ENCODE measurements around the gene GPALPP1.
"Not testable (repeated sequence)": the region's sequence is repeated elsewhere in the genome, so short reads cannot be mapped to it uniquely, and the experiment has no call there.

The GPALPP1 gene

GRCh38 chr13:44989071-44989889 is at the start of gene GPALPP1, which contains the start of gene NUFIP1:
TSS of gene GPALPP1 (plus strand) at chr13:44989538. CDS start at chr13:44989655, 117 bp downstream.
TSS of gene NUFIP1 (minus strand) at chr13:44989471. CDS start at chr13:44989436, 35 bp downstream.
- DNase-seq: peak; percentile 76

- not testable (repeated sequence) for DNase-seq
Observed at GRCh38 chr13:44943411-44943810, 45.9 kb upstream of the GPALPP1 start.

GRCh38 chr13:44951184-44951583 is 38.2 kb upstream of the GPALPP1 start:
- no peak for DNase-seq

- DNase-seq: no peak
Observed at GRCh38 chr13:44952671-44953070, 36.7 kb upstream of the GPALPP1 start.

- DNase-seq: no peak
Observed at GRCh38 chr13:44954224-44954623, 35.1 kb upstream of the GPALPP1 start.

- DNase-seq: no peak
Observed at GRCh38 chr13:44955406-44955805, 33.9 kb upstream of the GPALPP1 start.

GRCh38 chr13:44961997-44962396 is 27.3 kb upstream of the GPALPP1 start:
- DNase-seq: no peak

GRCh38 chr13:44967704-44968433 is 21.5 kb upstream of the GPALPP1 start:
- no peak for DNase-seq

GRCh38 chr13:44968434-44968815 is 20.9 kb upstream of the GPALPP1 start:
- DNase-seq: no peak

- DNase-seq: no peak
Observed at GRCh38 chr13:44969551-44970484, 19.5 kb upstream of the GPALPP1 start.

GRCh38 chr13:44971656-44972595 is 17.4 kb upstream of the GPALPP1 start:
- no peak for DNase-seq

- DNase-seq: no peak
Observed at GRCh38 chr13:44972956-44973581, 16.3 kb upstream of the GPALPP1 start.

- DNase-seq: no peak
Observed at GRCh38 chr13:44974056-44974793, 15.1 kb upstream of the GPALPP1 start.

GRCh38 chr13:44976196-44976595 is 13.1 kb upstream of the GPALPP1 start:
- DNase-seq: no peak

- DNase-seq: no peak
Observed at GRCh38 chr13:44976949-44977583, 12.3 kb upstream of the GPALPP1 start.

- DNase-seq: no peak
Observed at GRCh38 chr13:44978328-44978727, 11.0 kb upstream of the GPALPP1 start.

GRCh38 chr13:44989941-44990340 is 603 bp downstream of the GPALPP1 start:
- DNase-seq: no peak

GRCh38 chr13:45003417-45003816 is 14.1 kb downstream of the GPALPP1 start:
- DNase-seq: no peak

- no peak for DNase-seq
Observed at GRCh38 chr13:45004096-45004495, 14.8 kb downstream of the GPALPP1 start.

GRCh38 chr13:45007225-45007624 is 17.9 kb downstream of the GPALPP1 start:
- DNase-seq: no peak

Data from GOT3 (cell line).